GF-D8 (cell line): Measurements from ENCODE around the gene GLIS2.

Experiments
- DNase-seq: peaks from one replicate; lab custom pipeline; 2025; lab: John Stamatoyannopoulos, UW

The GLIS2 gene

GRCh38 chr16:4352843-4353242 is 37.0 kb downstream of the GLIS2 start:
- no peak for DNase-seq

- no peak for DNase-seq
These were observed 37.8 kb downstream of the GLIS2 start for GRCh38 chr16:4353675-4354074.

- DNase-seq: no peak
These were observed 38.9 kb downstream of the GLIS2 start for GRCh38 chr16:4354512-4355409.

- DNase-seq: no peak
These were observed 41.0 kb downstream of the GLIS2 start for GRCh38 chr16:4356820-4357219.

GRCh38 chr16:4358236-4358635 is 42.4 kb downstream of the GLIS2 start:
- DNase-seq: no peak

- DNase-seq: no peak
These were observed 43.1 kb downstream of the GLIS2 start for GRCh38 chr16:4358831-4359561.

GRCh38 chr16:4359914-4360313 is 44.0 kb downstream of the GLIS2 start:
- no peak for DNase-seq

GRCh38 chr16:4360538-4361021 is 44.7 kb downstream of the GLIS2 start:
- DNase-seq: no peak

GRCh38 chr16:4361033-4361943 is 45.4 kb downstream of the GLIS2 start:
- no peak for DNase-seq

- DNase-seq: no peak
These were observed 46.1 kb downstream of the GLIS2 start for GRCh38 chr16:4361944-4362311.

- DNase-seq: no peak
These were observed 46.7 kb downstream of the GLIS2 start for GRCh38 chr16:4362476-4363135.

GRCh38 chr16:4364196-4365013 is 48.5 kb downstream of the GLIS2 start:
- DNase-seq: no peak

GRCh38 chr16:4365014-4365406 is 49.1 kb downstream of the GLIS2 start:
- no peak for DNase-seq

- no peak for DNase-seq
These were observed 49.7 kb downstream of the GLIS2 start for GRCh38 chr16:4365615-4366014.

GRCh38 chr16:4366016-4366415 is 50.1 kb downstream of the GLIS2 start:
- DNase-seq: no peak

- no peak for DNase-seq
These were observed 51.6 kb downstream of the GLIS2 start for GRCh38 chr16:4367393-4367856.

GRCh38 chr16:4369007-4369733 is 53.3 kb downstream of the GLIS2 start:
- DNase-seq: no peak

GRCh38 chr16:4370151-4370550 is 54.3 kb downstream of the GLIS2 start:
- no peak for DNase-seq

GRCh38 chr16:4370570-4371356 is 54.9 kb downstream of the GLIS2 start:
- no peak for DNase-seq
